Hepatocyte (in vitro differentiated cells): ENCODE data around the gene DPY19L1. TPM values are rescaled to one million over a fixed set of nuclear protein-coding genes. Genes with fewer than 3 reads are reported as not detected.
"Not testable (repeated sequence)": the region's sequence is repeated elsewhere in the genome, so short reads cannot be mapped to it uniquely, and the experiment has no call there.

Experiments used
- DNase-seq: peaks from one replicate; pipeline ENCODE4 v3.0.0-alpha.2; 2016; ENCODE audit warnings: low spot score
- H2AFZ ChIP-seq: fragments of 200-600 bp; sonication (generic); 2 replicates; pipeline ENCODE4 v1.6.0; 2016; ENCODE audit warnings: antibody characterized with exemption, mild to moderate bottlenecking
- H3K27ac ChIP-seq: fragments of 200-600 bp; sonication (generic); 2 replicates; pipeline ENCODE4 v1.5.1; 2016; ENCODE audit warnings: mild to moderate bottlenecking
- H3K27me3 ChIP-seq: fragments of 200-600 bp; sonication (generic); 2 replicates; pipeline ENCODE4 v1.6.1; 2016
- H3K36me3 ChIP-seq: fragments of 200-600 bp; sonication (generic); replicated peaks from 2 replicates; pipeline ENCODE4 v1.5.1; 2016; ENCODE audit warnings: low read depth; ENCODE audit not compliant: insufficient read depth
- H3K4me1 ChIP-seq: fragments of 200-600 bp; sonication (generic); 2 replicates; pipeline ENCODE4 v1.5.1; 2016; ENCODE audit warnings: mild to moderate bottlenecking, moderate library complexity; ENCODE audit not compliant: insufficient read depth
- H3K4me2 ChIP-seq: fragments of 200-600 bp; sonication (generic); 2 replicates; pipeline ENCODE4 v1.6.0; 2016
- H3K4me3 ChIP-seq: fragments of 200-600 bp; sonication (generic); 2 replicates; pipeline ENCODE4 v1.5.1; 2016; ENCODE audit warnings: mild to moderate bottlenecking
- H3K79me2 ChIP-seq: fragments of 200-600 bp; sonication (generic); 2 replicates; pipeline ENCODE4 v1.6.0; 2017; ENCODE audit warnings: mild to moderate bottlenecking
- H3K9me2 ChIP-seq: fragments of 200-600 bp; sonication (generic); replicated peaks from 2 replicates; pipeline ENCODE4 v1.6.0; 2017; ENCODE audit warnings: mild to moderate bottlenecking; ENCODE audit not compliant: insufficient read depth
- H3K9me3 ChIP-seq: fragments of 200-600 bp; sonication (generic); 2 replicates; pipeline ENCODE4 v1.5.1; 2016; ENCODE audit warnings: low read depth, mild to moderate bottlenecking
- H4K20me1 ChIP-seq: fragments of 200-600 bp; sonication (generic); 2 replicates; pipeline ENCODE4 v1.6.0; 2016; ENCODE audit warnings: mild to moderate bottlenecking; ENCODE audit not compliant: insufficient read depth, poor library complexity, severe bottlenecking
- CTCF ChIP-seq: fragments of 200-600 bp; sonication (generic); IDR thresholded peaks from 2 replicates; pipeline ENCODE4 v1.5.1; 2016; ENCODE audit warnings: antibody characterized with exemption, mild to moderate bottlenecking; ENCODE audit not compliant: poor library complexity
- EZH2 ChIP-seq: fragments of 200-600 bp; sonication (generic); IDR thresholded peaks from 2 replicates; pipeline ENCODE4 v1.6.1; 2016; ENCODE audit warnings: antibody characterized with exemption, mild to moderate bottlenecking, borderline replicate concordance
- EZH2phosphoT487 ChIP-seq: fragments of 200-600 bp; sonication (generic); IDR thresholded peaks from one replicate; pipeline ENCODE4 v1.6.1; 2018; ENCODE audit warnings: antibody characterized with exemption, mild to moderate bottlenecking, low read depth, moderate library complexity; ENCODE audit not compliant: unreplicated experiment, severe bottlenecking
- WGBS: methylation state at CpG from one replicate; pipeline ENCODE4 v1.1.6; 2016; ENCODE audit warnings: low lambda C conversion rate; ENCODE audit errors: missing lambda C conversion rate; 5-methylcytosine and 5-hydroxymethylcytosine counted together
- microRNA counts: library from miRNA; unstranded; fragments of <30 nt; microRNA quantifications from one replicate; lab custom pipeline; 2017
- microRNA-seq: library from miRNA; unstranded; fragments of <30 nt; microRNA quantifications from one replicate; pipeline ENCODE4, GENCODE V29; 2017
- polyA plus RNA-seq: library from polyadenylated mRNA; unstranded; fragments of >200 nt; fragmentation: Nextera tagmentation; extraction: Ambion mirVana; gene quantifications from 2 replicates; pipeline ENCODE4 v1.2.1, GENCODE V29; 2016
- small RNA-seq: library from RNA; depleted of rRNA; stranded (forward); fragments of <200 nt; gene quantifications from one replicate; pipeline ENCODE3, GENCODE V24; 2014
- total RNA-seq: library from RNA; depleted of rRNA; stranded (reverse); fragments of >200 nt; gene quantifications from 2 replicates; pipeline ENCODE4 v1.2.3, GENCODE V29; 2014

The DPY19L1 gene
- total and polyA plus RNA-seq, 2 experiments from 2014 or later, result 7.6 to 16.7 TPM

GRCh38 chr7:34886856-34887255, 150.4 kb downstream of the DPY19L1 start:
- Histone ChIP-seq H3K27ac (no peak overlapping the region), H4K20me1 (no peaks in the 10 kb centered on the region), H3K79me2 (no peaks in the 10 kb centered on the region), H2AFZ (no peak overlapping the region), H3K27me3 (no peaks in the 10 kb centered on the region), H3K9me2 (no peaks in the 10 kb centered on the region), H3K4me2 (no peak overlapping the region), H3K36me3 (no peaks in the 10 kb centered on the region), H3K4me3 (no peak overlapping the region), H3K4me1 (no peaks in the 10 kb centered on the region), H3K9me3 (no peaks in the 10 kb centered on the region)
- no peak for DNase-seq
- TF ChIP-seq CTCF (no peak), EZH2phosphoT487 (no peak), EZH2 (no peak)

GRCh38 chr7:34883855-34884254, 153.4 kb downstream of the DPY19L1 start:
- not testable (repeated sequence) for H3K9me3 ChIP-seq, H3K4me3 ChIP-seq, H3K79me2 ChIP-seq, H4K20me1 ChIP-seq, H3K9me2 ChIP-seq, H3K36me3 ChIP-seq, H3K27ac ChIP-seq, H3K4me1 ChIP-seq, H2AFZ ChIP-seq, DNase-seq, H3K4me2 ChIP-seq, H3K27me3 ChIP-seq
- WGBS, result 96% methylated on average over 1 of the region's 1 CpG

- Histone ChIP-seq H3K27ac (no peak overlapping the region), H3K4me2 (no peak overlapping the region), H3K27me3 (no peaks in the 10 kb centered on the region), H3K36me3 (no peaks in the 10 kb centered on the region), H3K9me3 (no peaks in the 10 kb centered on the region), H3K9me2 (no peaks in the 10 kb centered on the region), H3K4me3 (no peak overlapping the region), H3K79me2 (no peaks in the 10 kb centered on the region), H4K20me1 (no peaks in the 10 kb centered on the region), H2AFZ (no peak overlapping the region), H3K4me1 (no peaks in the 10 kb centered on the region)
- 69% methylated on average over 2 of the region's 2 CpGs for WGBS
- DNase-seq, result no peak
- TF ChIP-seq EZH2 (no peak), EZH2phosphoT487 (no peak), CTCF (no peak)
These were observed 157.4 kb downstream of the DPY19L1 start for GRCh38 chr7:34879871-34880270.

GRCh38 chr7:34878944-34879735, 158.1 kb downstream of the DPY19L1 start:
- not testable (repeated sequence) for H3K9me3 ChIP-seq, H3K27me3 ChIP-seq, H3K79me2 ChIP-seq, H3K27ac ChIP-seq, H2AFZ ChIP-seq, H3K9me2 ChIP-seq, DNase-seq, H3K36me3 ChIP-seq, H3K4me1 ChIP-seq, H3K4me3 ChIP-seq, H4K20me1 ChIP-seq, H3K4me2 ChIP-seq
- WGBS, result 88% methylated on average over 8 of the region's 8 CpGs

MicroRNAs encoded within 50 kb of the gene (microRNA counts, 767-probe panel; counts per million panel counts)
- microRNA hsa-miR-548n (lab: Ali Mortazavi, UCI), result not detected

Small RNAs within 50 kb of the gene (microRNA-seq; reads per million reads assigned to microRNA genes)
- not detected for gene MIR548N

Small RNAs within 50 kb of the gene (small RNA-seq; reads per million reads assigned to genes)
- gene MIR548N, result not detected
- gene RF00322, result not detected

Other genes with a start within 250 kb of the DPY19L1 start
- gene TBX20, start 216.6 kb upstream of the DPY19L1 start, total RNA-seq, result 14.7 and 14.8 TPM in 2 replicates
- gene TBX20, start 216.6 kb upstream of the DPY19L1 start, polyA plus RNA-seq, result 2.4 and 4.5 TPM in 2 replicates